Measurements from ENCODE around the gene USP14. TPM values are rescaled to one million over a fixed set of nuclear protein-coding genes. Genes with fewer than 3 reads are reported as not detected.

Gene USP14
- total RNA-seq, 4 donors from 2014 or later, result 25.9 to 56.4 (median 35.6) TPM

- H3K27me3 ChIP-seq, result no peaks in the 10 kb centered on the region
- WGBS, 2 donors, result 98% methylated on average over 1 of the region's 1 CpG
Measured at GRCh38 chr18:253121-253520, 94.8 kb downstream of the USP14 start.

DNA sequence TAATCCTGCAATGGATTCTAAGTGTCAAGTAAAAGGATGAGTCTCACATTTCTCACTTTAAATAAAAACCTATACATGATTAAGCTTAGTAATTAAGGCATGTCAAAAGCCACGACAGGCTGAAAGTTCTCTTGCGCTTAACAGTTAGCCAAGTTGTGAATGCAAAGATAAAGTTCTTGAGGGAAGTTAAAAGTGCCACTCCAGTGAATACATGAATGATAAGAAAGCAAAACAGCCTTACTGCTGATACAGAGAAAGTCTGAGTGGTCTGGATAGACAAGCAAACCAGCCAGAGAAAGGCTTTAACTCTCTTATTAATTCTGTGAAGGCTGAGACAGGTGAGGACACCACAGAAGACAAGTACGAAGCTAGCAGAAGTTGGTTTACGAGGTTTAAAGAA is 96.8 kb downstream of the USP14 start:
- intact Hi-C loops (cut with DNase I), result no loop called here

More at GRCh38 chr18:253121-253520, 94.8 kb downstream of the USP14 start:
- H3K9me3 ChIP-seq, result no peaks in the 10 kb centered on the region
- TF ChIP-seq, protein P1, sequence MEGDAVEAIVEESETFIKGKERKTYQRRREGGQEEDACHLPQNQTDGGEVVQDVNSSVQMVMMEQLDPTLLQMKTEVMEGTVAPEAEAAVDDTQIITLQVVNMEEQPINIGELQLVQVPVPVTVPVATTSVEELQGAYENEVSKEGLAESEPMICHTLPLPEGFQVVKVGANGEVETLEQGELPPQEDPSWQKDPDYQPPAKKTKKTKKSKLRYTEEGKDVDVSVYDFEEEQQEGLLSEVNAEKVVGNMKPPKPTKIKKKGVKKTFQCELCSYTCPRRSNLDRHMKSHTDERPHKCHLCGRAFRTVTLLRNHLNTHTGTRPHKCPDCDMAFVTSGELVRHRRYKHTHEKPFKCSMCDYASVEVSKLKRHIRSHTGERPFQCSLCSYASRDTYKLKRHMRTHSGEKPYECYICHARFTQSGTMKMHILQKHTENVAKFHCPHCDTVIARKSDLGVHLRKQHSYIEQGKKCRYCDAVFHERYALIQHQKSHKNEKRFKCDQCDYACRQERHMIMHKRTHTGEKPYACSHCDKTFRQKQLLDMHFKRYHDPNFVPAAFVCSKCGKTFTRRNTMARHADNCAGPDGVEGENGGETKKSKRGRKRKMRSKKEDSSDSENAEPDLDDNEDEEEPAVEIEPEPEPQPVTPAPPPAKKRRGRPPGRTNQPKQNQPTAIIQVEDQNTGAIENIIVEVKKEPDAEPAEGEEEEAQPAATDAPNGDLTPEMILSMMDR (IDR thresholded peaks at IDR 0.05), result no peak
- no peak for TF ChIP-seq POLR2A (IDR thresholded peaks at IDR 0.05)
- H3K4me3 ChIP-seq (replicated peaks in 1 of 3), result no peak overlapping the region
- intact Hi-C loops (cut with DNase I), result no loop called here
- no peak overlapping the region for H3K27ac ChIP-seq
- H3K36me3 ChIP-seq, result peaks cover 37 to 42% of the 10 kb centered on the region in 2 donors
- H3K4me1 ChIP-seq, result no peaks in the 10 kb centered on the region
- DNase-seq, result no peak

DNA sequence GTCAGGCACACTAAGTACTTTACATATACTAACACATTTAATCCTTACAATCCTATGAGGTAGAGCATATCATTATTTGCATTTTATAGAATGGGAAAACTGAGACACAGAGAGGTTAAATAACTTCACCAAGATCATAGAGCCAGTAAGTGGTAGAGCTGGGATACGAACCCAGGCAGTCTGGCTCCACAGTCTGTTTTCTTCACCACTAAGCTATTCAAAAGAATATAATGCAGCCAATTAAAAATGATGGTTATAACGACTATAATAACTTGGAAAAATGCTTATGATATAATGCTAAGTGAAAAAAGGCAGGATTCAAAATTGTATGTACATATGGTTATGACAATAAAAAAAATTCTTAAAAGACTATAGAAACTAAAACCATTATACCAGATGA is 102.2 kb downstream of the USP14 start:
- no peak overlapping the region for H3K27ac ChIP-seq
- no peaks in the 10 kb centered on the region for H3K9me3 ChIP-seq
- intact Hi-C loops (cut with DNase I), result no loop called here
- no peaks in the 10 kb centered on the region for H3K27me3 ChIP-seq
- H3K4me3 ChIP-seq (replicated peaks in 1 of 3), result no peak overlapping the region
- H3K4me1 ChIP-seq, result no peaks in the 10 kb centered on the region
- DNase-seq, result no peak
- no peak for TF ChIP-seq POLR2A (IDR thresholded peaks at IDR 0.05)
- TF ChIP-seq, protein P1 (IDR thresholded peaks at IDR 0.05), result no peak
- peaks cover 13 to 38% of the 10 kb centered on the region in 2 donors for H3K36me3 ChIP-seq
- WGBS, 2 donors, result 92 to 93% methylated on average over 2 of the region's 2 CpGs

More for the DNA sequence above, 96.8 kb downstream of the USP14 start:
- Histone ChIP-seq H3K27ac (no peak overlapping the region), H3K27me3 (no peaks in the 10 kb centered on the region), H3K4me1 (no peaks in the 10 kb centered on the region), H3K36me3 (peaks cover 34 to 45% of the 10 kb centered on the region in 2 donors), H3K4me3 (replicated peaks in 1 of 3) (no peak overlapping the region), H3K9me3 (no peaks in the 10 kb centered on the region)
- 94 to 95% methylated on average over 4 of the region's 4 CpGs for WGBS, 2 donors
- TF ChIP-seq POLR2A (IDR thresholded peaks at IDR 0.05), result no peak
- TF ChIP-seq, protein P1 (IDR thresholded peaks at IDR 0.05), result no peak
- DNase-seq, result no peak

DNA sequence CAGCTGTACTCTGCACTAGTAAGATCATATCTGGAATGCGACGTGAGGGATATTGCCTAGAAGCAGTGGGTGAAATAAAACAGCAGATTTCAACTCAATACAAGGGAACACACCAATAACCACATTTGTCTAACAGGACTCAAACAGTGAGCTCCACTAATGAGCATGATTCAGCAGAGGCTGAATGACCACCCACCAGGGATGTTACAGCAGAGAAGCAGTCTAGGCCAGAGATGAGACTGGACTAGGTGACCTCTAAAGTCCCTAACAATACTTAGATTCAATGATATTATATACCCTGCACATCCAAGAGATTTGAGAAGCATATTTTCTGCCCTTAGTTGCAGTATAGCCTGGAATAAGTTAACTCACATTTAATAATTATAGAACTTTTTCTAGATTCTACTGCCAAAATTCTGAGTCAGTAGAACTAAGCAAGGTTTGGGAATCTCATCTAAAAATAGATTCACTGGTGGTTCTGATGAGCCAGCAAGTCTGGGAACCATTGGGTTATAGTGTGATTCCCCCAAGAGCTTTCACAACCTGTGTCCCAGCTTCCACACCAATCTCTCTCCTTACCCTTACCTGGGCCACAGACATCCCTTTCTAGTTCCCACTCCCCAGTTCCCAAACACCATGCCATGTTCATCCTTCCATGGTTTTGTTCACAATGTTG is 103.2 kb downstream of the USP14 start:
- intact Hi-C loops (cut with DNase I), result no loop called here
- Histone ChIP-seq H3K4me3 (replicated peaks in 1 of 3) (no peak overlapping the region), H3K27ac (no peak overlapping the region), H3K36me3 (peaks cover 5 to 28% of the 10 kb centered on the region in 2 donors), H3K27me3 (no peaks in the 10 kb centered on the region), H3K4me1 (peaks cover 0 to 1% of the 10 kb centered on the region in 2 donors), H3K9me3 (no peaks in the 10 kb centered on the region)
- TF ChIP-seq, protein P1 (IDR thresholded peaks at IDR 0.05), result no peak
- TF ChIP-seq POLR2A (IDR thresholded peaks at IDR 0.05), result no peak
- WGBS, 2 donors, result 95 to 98% methylated on average over 2 of the region's 2 CpGs
- no peak for DNase-seq

Small RNA genes within 50 kb of the gene (microRNA-seq; reads per million reads assigned to microRNA genes)
- gene MIR8078, result not detected

Small RNA genes within 50 kb of the gene (small RNA-seq; reads per million reads assigned to genes)
- not detected for gene MIR8078

Other genes starting within 250 kb of the USP14 start
- under 1 TPM in 1 of 4 donors, not detected in 3; 0.33 TPM for gene TUBB8B, start 108.9 kb upstream of the USP14 start, total RNA-seq
- 100 to 1,000 TPM in 1 of 4 donors, 10 to 100 TPM in 3; 56.9 to 111 (median 71.9) TPM for gene THOC1, start 109.5 kb downstream of the USP14 start, total RNA-seq